Measurements from ENCODE around the gene MMP21. TPM values are rescaled to one million over a fixed set of nuclear protein-coding genes. Genes with fewer than 3 reads are reported as not detected.
A peak's percentile ranks its signal among the peaks of the same experiment; 100 is the strongest.

MMP21 gene
- total and polyA plus RNA-seq, 2 of the 13 experiments (the other 11 are each of a cell fraction or from before 2014, with no cell fraction given), result not detected

DNA sequence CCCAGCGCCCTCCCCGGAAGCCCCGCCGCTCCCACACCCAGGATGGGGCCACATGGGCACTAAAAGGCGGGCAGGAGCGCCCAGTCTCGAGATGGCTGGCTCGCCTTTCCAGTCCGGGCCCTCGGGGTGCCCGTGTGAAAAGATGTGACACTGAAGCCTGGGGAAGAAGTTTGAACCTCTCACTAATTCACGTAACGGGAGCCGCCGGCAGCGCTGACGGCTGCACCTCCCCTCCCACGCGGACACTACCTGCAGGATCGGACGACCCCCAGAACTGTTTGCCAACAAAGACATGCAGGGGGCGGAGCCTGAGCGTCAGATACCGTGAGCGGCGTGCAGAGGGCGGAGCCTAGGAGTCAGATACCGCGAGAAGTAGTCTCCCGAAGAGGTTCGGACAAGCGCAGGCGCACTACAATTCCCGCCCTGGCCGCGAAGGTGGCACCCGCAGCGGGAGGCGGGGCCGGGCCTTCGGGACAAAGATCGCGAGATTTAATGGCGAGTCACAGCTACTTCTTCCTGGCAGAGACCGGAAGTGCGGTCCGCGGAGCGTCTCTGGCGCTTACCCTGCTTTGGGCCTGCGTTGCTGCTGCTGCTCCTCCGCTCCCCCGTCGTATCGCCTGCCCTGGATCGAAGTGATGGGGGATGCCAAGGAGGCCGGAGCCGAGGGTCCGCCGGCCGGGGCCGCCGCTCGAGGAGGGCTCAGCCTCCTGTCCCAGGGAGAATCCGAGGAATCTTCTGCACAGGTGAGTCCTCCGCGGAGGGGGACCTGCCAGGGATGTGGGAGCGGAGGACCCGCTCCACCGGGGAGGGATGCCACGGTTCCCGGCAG lies 56.2 kb downstream of the MMP21 start, which contains the start of gene EDRF1 (continued):
- TF ChIP-seq ARNT2 (CRISPR knock-in tag; IDR thresholded peaks at IDR 0.05; ENCODE audit: low read depth) (peak; percentile 59), ZNF546 (CRISPR knock-in tag; conservative IDR thresholded peaks at IDR 0.05) (peak; percentile 27; the same call in 1 of the 2 replicates), ZNF615 (CRISPR knock-in tag; IDR thresholded peaks at IDR 0.05; ENCODE audit: borderline replicate concordance) (peak; percentile 95; the same call in 1 of the 2 replicates), ZNF678 (CRISPR knock-in tag; IDR thresholded peaks at IDR 0.05) (peak; percentile 66; the same call in 1 of the 2 replicates), HIVEP1 (CRISPR knock-in tag; IDR thresholded peaks at IDR 0.05) (no peak; the same call in none of the 2 replicates), IRX3 (CRISPR knock-in tag; IDR thresholded peaks at IDR 0.05; ENCODE audit: borderline replicate concordance, low read depth) (peak; percentile 24; the same call in 1 of the 2 replicates), RBAK (CRISPR knock-in tag; IDR thresholded peaks at IDR 0.05) (no peak), ZNF563 (CRISPR knock-in tag; IDR thresholded peaks at IDR 0.05) (peak; percentile 97), ZZZ3 (CRISPR knock-in tag; IDR thresholded peaks at IDR 0.05; ENCODE audit: borderline replicate concordance) (peak; percentile 86), SRF (IDR thresholded peaks at IDR 0.05; ENCODE audit: low read depth, low read length) (no peak), MATR3 (CRISPR knock-in tag; IDR thresholded peaks at IDR 0.05) (no peak)
- TF ChIP-seq, protein P1, sequence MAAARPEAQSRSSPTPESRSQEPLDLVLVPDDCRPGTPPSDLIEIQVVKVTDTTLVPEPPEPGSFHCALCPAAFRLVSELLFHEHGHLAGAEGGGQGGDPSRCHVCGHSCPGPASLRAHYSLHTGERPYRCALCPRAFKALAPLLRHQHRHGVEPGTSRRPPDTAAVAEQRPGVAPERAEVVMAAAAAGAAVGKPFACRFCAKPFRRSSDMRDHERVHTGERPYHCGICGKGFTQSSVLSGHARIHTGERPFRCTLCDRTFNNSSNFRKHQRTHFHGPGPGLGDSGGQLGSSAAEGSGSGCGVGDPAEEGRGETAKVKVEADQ (CRISPR knock-in tag; IDR thresholded peaks at IDR 0.05; ENCODE audit: borderline replicate concordance), result no peak; the same call in none of the 2 replicates
- TF ChIP-seq, protein P2, sequence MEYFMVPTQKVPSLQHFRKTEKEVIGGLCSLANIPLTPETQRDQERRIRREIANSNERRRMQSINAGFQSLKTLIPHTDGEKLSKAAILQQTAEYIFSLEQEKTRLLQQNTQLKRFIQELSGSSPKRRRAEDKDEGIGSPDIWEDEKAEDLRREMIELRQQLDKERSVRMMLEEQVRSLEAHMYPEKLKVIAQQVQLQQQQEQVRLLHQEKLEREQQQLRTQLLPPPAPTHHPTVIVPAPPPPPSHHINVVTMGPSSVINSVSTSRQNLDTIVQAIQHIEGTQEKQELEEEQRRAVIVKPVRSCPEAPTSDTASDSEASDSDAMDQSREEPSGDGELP (IDR thresholded peaks at IDR 0.05; ENCODE audit: borderline replicate concordance, low read depth), result no peak; the same call in 1 of the 2 replicates
- TF ChIP-seq, protein P3, sequence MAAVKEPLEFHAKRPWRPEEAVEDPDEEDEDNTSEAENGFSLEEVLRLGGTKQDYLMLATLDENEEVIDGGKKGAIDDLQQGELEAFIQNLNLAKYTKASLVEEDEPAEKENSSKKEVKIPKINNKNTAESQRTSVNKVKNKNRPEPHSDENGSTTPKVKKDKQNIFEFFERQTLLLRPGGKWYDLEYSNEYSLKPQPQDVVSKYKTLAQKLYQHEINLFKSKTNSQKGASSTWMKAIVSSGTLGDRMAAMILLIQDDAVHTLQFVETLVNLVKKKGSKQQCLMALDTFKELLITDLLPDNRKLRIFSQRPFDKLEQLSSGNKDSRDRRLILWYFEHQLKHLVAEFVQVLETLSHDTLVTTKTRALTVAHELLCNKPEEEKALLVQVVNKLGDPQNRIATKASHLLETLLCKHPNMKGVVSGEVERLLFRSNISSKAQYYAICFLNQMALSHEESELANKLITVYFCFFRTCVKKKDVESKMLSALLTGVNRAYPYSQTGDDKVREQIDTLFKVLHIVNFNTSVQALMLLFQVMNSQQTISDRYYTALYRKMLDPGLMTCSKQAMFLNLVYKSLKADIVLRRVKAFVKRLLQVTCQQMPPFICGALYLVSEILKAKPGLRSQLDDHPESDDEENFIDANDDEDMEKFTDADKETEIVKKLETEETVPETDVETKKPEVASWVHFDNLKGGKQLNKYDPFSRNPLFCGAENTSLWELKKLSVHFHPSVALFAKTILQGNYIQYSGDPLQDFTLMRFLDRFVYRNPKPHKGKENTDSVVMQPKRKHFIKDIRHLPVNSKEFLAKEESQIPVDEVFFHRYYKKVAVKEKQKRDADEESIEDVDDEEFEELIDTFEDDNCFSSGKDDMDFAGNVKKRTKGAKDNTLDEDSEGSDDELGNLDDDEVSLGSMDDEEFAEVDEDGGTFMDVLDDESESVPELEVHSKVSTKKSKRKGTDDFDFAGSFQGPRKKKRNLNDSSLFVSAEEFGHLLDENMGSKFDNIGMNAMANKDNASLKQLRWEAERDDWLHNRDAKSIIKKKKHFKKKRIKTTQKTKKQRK (IDR thresholded peaks at IDR 0.05; ENCODE audit: low read length), result no peak
- TF ChIP-seq, protein P4, sequence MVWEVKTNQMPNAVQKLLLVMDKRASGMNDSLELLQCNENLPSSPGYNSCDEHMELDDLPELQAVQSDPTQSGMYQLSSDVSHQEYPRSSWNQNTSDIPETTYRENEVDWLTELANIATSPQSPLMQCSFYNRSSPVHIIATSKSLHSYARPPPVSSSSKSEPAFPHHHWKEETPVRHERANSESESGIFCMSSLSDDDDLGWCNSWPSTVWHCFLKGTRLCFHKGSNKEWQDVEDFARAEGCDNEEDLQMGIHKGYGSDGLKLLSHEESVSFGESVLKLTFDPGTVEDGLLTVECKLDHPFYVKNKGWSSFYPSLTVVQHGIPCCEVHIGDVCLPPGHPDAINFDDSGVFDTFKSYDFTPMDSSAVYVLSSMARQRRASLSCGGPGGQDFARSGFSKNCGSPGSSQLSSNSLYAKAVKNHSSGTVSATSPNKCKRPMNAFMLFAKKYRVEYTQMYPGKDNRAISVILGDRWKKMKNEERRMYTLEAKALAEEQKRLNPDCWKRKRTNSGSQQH (CRISPR knock-in tag; IDR thresholded peaks at IDR 0.05; ENCODE audit: low read depth), result peak; percentile 73; the same call in 1 of the 2 replicates
- TF ChIP-seq, protein P5, sequence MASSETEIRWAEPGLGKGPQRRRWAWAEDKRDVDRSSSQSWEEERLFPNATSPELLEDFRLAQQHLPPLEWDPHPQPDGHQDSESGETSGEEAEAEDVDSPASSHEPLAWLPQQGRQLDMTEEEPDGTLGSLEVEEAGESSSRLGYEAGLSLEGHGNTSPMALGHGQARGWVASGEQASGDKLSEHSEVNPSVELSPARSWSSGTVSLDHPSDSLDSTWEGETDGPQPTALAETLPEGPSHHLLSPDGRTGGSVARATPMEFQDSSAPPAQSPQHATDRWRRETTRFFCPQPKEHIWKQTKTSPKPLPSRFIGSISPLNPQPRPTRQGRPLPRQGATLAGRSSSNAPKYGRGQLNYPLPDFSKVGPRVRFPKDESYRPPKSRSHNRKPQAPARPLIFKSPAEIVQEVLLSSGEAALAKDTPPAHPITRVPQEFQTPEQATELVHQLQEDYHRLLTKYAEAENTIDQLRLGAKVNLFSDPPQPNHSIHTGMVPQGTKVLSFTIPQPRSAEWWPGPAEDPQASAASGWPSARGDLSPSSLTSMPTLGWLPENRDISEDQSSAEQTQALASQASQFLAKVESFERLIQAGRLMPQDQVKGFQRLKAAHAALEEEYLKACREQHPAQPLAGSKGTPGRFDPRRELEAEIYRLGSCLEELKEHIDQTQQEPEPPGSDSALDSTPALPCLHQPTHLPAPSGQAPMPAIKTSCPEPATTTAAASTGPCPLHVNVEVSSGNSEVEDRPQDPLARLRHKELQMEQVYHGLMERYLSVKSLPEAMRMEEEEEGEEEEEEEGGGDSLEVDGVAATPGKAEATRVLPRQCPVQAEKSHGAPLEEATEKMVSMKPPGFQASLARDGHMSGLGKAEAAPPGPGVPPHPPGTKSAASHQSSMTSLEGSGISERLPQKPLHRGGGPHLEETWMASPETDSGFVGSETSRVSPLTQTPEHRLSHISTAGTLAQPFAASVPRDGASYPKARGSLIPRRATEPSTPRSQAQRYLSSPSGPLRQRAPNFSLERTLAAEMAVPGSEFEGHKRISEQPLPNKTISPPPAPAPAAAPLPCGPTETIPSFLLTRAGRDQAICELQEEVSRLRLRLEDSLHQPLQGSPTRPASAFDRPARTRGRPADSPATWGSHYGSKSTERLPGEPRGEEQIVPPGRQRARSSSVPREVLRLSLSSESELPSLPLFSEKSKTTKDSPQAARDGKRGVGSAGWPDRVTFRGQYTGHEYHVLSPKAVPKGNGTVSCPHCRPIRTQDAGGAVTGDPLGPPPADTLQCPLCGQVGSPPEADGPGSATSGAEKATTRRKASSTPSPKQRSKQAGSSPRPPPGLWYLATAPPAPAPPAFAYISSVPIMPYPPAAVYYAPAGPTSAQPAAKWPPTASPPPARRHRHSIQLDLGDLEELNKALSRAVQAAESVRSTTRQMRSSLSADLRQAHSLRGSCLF (CRISPR knock-in tag; IDR thresholded peaks at IDR 0.05; ENCODE audit: borderline replicate concordance), result peak; percentile 28; the same call in 1 of the 2 replicates
